GM12873 (cell line): ENCODE data around the gene HCLS1.

ENCODE experiments used
- CTCF ChIP-seq: IDR thresholded peaks from 2 replicates; pipeline ENCODE4 v1.5.1; 2012; ENCODE audit warnings: low read depth, mild to moderate bottlenecking, moderate library complexity, low read length, control low read depth; ENCODE audit not compliant: insufficient read depth; ENCODE audit errors: missing control alignments

Gene HCLS1

GRCh38 chr3:121667333-121667732 lies 6.6 kb upstream of the HCLS1 start:
- TF ChIP-seq CTCF = no peak

- no peak for TF ChIP-seq CTCF
These were observed 4.8 kb upstream of the HCLS1 start for GRCh38 chr3:121665488-121665887.

GRCh38 chr3:121663171-121663847 lies 2.6 kb upstream of the HCLS1 start:
- no peak for TF ChIP-seq CTCF

- TF ChIP-seq CTCF = no peak
These were observed 2.0 kb upstream of the HCLS1 start for GRCh38 chr3:121662742-121663141.

GRCh38 chr3:121661376-121661775 lies 673 bp upstream of the HCLS1 start:
- no peak for TF ChIP-seq CTCF

- TF ChIP-seq CTCF = no peak
These were observed 1.1 kb downstream of the HCLS1 start for GRCh38 chr3:121659586-121659985.

- no peak for TF ChIP-seq CTCF
These were observed 1.8 kb downstream of the HCLS1 start for GRCh38 chr3:121658716-121659435.
